Measurements from ENCODE around the gene APBB1. TPM values are rescaled to one million over a fixed set of nuclear protein-coding genes. Genes with fewer than 3 reads are reported as not detected.

The APBB1 gene
- polyA plus RNA-seq, 1 of the 3 experiments (the other 2 are of a cell fraction) = 35.9 TPM

DNA sequence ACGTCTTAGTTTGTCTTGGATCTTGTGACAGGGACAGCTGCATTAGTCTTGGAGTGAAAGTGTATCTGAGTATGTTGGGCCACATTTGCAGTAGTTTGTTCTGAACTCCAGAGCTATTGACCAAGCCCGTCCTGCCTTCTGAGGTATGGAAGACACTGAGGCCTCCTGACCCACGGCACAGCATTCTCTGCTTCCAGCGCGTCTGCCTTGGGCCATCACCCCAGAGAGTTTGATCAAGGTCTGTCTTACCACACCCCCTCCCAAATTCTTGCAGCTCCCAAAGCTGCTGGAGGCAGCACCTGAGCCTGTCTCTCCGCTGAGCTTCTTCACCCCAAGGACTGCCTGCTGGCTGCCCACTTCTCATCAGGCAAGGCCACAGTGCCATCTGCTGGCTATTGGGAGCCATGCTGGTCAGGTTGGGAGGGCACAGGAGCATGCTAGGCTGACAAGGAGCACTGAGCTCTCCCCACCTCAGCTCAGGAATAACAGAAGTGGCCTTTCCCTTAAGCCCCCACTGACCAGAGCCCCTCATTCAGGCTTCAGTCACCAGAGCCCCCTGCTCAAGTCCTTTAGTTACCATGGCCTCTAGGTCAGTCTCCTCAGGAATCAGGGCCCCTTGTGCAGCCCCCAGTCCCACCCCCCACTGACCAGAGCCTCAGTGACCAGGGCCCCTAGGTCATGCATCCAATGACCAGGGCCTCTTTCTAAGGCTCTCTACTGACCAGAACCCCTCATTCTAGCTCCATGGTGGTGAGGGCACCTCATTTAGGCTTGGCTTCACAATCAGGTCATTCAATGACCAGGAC lies 55.8 kb downstream of the APBB1 start:
- POLR2A ChIA-PET = no interaction called here
- no peaks in the 10 kb centered on the region for H3K9me2 ChIP-seq

More for the DNA sequence above, 55.8 kb downstream of the APBB1 start:
- Histone ChIP-seq H3K4me1 (ENCODE audit: control insufficient read depth in 1 of 2, insufficient read depth in 2 of 2, low read depth in 1 of 2, low read length in 1 of 2) (no peaks in the 10 kb centered on the region), H3K27ac (ENCODE audit: low read depth in 2 of 2, low read length in 1 of 2) (no peak overlapping the region), H3K4me2 (no peak overlapping the region), H2AFZ (ENCODE audit: low read depth) (no peak overlapping the region), H3K9ac (no peak overlapping the region), H4K20me1 (ENCODE audit: insufficient read depth) (no peaks in the 10 kb centered on the region), H3K9me3 (no peaks in the 10 kb centered on the region), H3K4me3 (ENCODE audit: low read depth in 2 of 2, low read length in 1 of 2) (no peak overlapping the region; a peak in 1 of 4 replicates), H3K27me3 (ENCODE audit: insufficient read depth) (no peaks in the 10 kb centered on the region; the same call in 1 of the 2 replicates), H3K36me3 (replicated peaks in 1 of 2; ENCODE audit: control insufficient read depth in 1 of 2, insufficient read depth in 2 of 2, low read length in 1 of 2) (no peaks in the 10 kb centered on the region), H3K79me2 (ENCODE audit: insufficient read depth) (no peaks in the 10 kb centered on the region), H3F3A (replicated peaks; ENCODE audit: insufficient read depth) (no peaks in the 10 kb centered on the region)
- 93% methylated on average over 5 of the region's 6 CpGs for WGBS (ENCODE audit: low lambda C conversion rate)
- DNase-seq = peak; percentile 74
- CTCF ChIA-PET = interaction anchor here (0.6 to 5.8 kb wide), 80 partner anchors 10 to 1727 kb away, joined by 3 to 114 read pairs (median 4); partner anchors contain the start of genes APBB1, ARFIP2, CNGA4 and FHIP1B
- TF ChIP-seq CHD2 (IDR thresholded peaks at IDR 0.05; ENCODE audit: low read length, partially characterized antibody) = no peak
- no peak for TF ChIP-seq RXRA (IDR thresholded peaks at IDR 0.05; ENCODE audit: borderline replicate concordance, low read depth)
- TF ChIP-seq SMC3 (IDR thresholded peaks at IDR 0.05; ENCODE audit: low read depth, low read length) = peak; percentile 66
- TF ChIP-seq, protein P1, sequence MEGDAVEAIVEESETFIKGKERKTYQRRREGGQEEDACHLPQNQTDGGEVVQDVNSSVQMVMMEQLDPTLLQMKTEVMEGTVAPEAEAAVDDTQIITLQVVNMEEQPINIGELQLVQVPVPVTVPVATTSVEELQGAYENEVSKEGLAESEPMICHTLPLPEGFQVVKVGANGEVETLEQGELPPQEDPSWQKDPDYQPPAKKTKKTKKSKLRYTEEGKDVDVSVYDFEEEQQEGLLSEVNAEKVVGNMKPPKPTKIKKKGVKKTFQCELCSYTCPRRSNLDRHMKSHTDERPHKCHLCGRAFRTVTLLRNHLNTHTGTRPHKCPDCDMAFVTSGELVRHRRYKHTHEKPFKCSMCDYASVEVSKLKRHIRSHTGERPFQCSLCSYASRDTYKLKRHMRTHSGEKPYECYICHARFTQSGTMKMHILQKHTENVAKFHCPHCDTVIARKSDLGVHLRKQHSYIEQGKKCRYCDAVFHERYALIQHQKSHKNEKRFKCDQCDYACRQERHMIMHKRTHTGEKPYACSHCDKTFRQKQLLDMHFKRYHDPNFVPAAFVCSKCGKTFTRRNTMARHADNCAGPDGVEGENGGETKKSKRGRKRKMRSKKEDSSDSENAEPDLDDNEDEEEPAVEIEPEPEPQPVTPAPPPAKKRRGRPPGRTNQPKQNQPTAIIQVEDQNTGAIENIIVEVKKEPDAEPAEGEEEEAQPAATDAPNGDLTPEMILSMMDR (IDR thresholded peaks at IDR 0.05) = peak; percentile 89
- TF ChIP-seq IRF3 (IDR thresholded peaks at IDR 0.05; ENCODE audit: low read depth, low read length) = no peak
- no peak for TF ChIP-seq NFIC (IDR thresholded peaks at IDR 0.05; ENCODE audit: borderline replicate concordance)
- no peak for TF ChIP-seq ZBTB33 (IDR thresholded peaks at IDR 0.05; ENCODE audit: borderline replicate concordance, low read depth)
- no peak for TF ChIP-seq RCOR1 (IDR thresholded peaks at IDR 0.05; ENCODE audit: low read length)
- TF ChIP-seq RAD21 (IDR thresholded peaks at IDR 0.05; ENCODE audit: low read length) = peak; percentile 77

All from SK-N-SH (cell line).